HepG2 (cell line): ENCODE data around the gene TNFRSF11A. TPM values are rescaled to one million over a fixed set of nuclear protein-coding genes. Genes with fewer than 3 reads are reported as not detected.

Source experiments
- ATAC-seq: fragments of 200-7000 bp; cut with Tn5 transposase; 3 replicates; pipeline ENCODE4 v1.9.1; 2020; ENCODE audit warnings: mild to moderate bottlenecking, moderate library complexity
- BruUV-seq: library from RNA; stranded (reverse); fragments of 400-500 nt; replicated peaks from 2 replicates; lab custom pipeline; 2021; lab: Mats Ljungman, UMichigan
- CTCF ChIA-PET: fragments of 300-600 bp; formaldehyde crosslinking; extraction: SDS; loops from one replicate; lab custom pipeline; 2021; ENCODE audit warnings: low total read pairs, inconsistent platforms, low intra/inter-chr PET ratio; lab: Yijun Ruan, JAX
- POLR2A ChIA-PET: fragments of 350-600 bp; sonication (Branson Sonifier 250); formaldehyde crosslinking; loops from one replicate; lab custom pipeline; 2020; ENCODE audit warnings: antibody characterized with exemption, inconsistent platforms; lab: Yijun Ruan, JAX
- DNase-seq: peaks from one replicate; pipeline ENCODE4 v3.0.0-alpha.2; 2015; ENCODE audit warnings: low spot score
- FAIRE-seq: peaks from 3 replicates; lab custom pipeline; 2011; peaks lifted over from hg19 to GRCh38; lab: Jason Lieb, UNC
- H2AFZ ChIP-seq: one replicate; pipeline ENCODE4 v1.6.1; 2011; ENCODE audit warnings: low read length, inconsistent platforms
- H3K27ac ChIP-seq: fragments of 300-600 bp; 3 replicates; pipeline ENCODE4 v1.8.0; 2011; ENCODE audit warnings: mixed run types, mild to moderate bottlenecking, mixed read lengths, low read length, inconsistent platforms; ENCODE audit not compliant: insufficient read depth; ENCODE audit errors: extremely low read length
- H3K27me3 ChIP-seq, 2 experiments: fragments of 200-600 bp in 1 of 2; 2 replicates in 1 of 2; 3 replicates in 1 of 2; pipeline versions ENCODE4 v1.6.0 to v1.8.0; 2011; ENCODE audit warnings: low read length in 2 of 2, mild to moderate bottlenecking in 2 of 2, moderate library complexity in 2 of 2, inconsistent platforms in 1 of 2; ENCODE audit not compliant: insufficient read depth in 2 of 2, control insufficient read depth in 1 of 2
- H3K36me3 ChIP-seq, 2 experiments: fragments of 200-600 bp in 1 of 2; replicated peaks in 1 of 2; 2 replicates in 1 of 2; 3 replicates in 1 of 2; pipeline versions ENCODE4 v1.5.1 to v1.8.0; 2011; ENCODE audit warnings: low read length in 2 of 2, inconsistent platforms in 1 of 2; ENCODE audit not compliant: insufficient read depth in 2 of 2, control insufficient read depth in 1 of 2
- H3K4me1 ChIP-seq: 2 replicates; pipeline ENCODE4 v1.5.1; 2012; ENCODE audit warnings: low read length, inconsistent platforms; ENCODE audit not compliant: insufficient read depth
- H3K4me2 ChIP-seq: 2 replicates; pipeline ENCODE4 v1.6.0; 2011; ENCODE audit warnings: low read depth, low read length, inconsistent platforms
- H3K4me3 ChIP-seq, 3 experiments: fragments of 200-600 bp in 1 of 3; sonication (generic), shearing (Covaris generic) in 1 of 3; replicated peaks in 1 of 3; 2 replicates each; pipeline ENCODE4 v1.5.1; 2011 to 2016; ENCODE audit warnings: low read length in 3 of 3, inconsistent platforms in 2 of 3, low read depth in 2 of 3, mild to moderate bottlenecking in 2 of 3, control low read depth in 1 of 3, mixed read lengths in 1 of 3; ENCODE audit not compliant: insufficient read depth in 1 of 3
- H3K79me2 ChIP-seq: one replicate; pipeline ENCODE4 v1.6.1; 2011; ENCODE audit warnings: low read length, inconsistent platforms; ENCODE audit not compliant: insufficient read depth
- H3K9ac ChIP-seq: 2 replicates; pipeline ENCODE4 v1.6.0; 2011; ENCODE audit warnings: mild to moderate bottlenecking, low read depth, low read length, inconsistent platforms; ENCODE audit not compliant: insufficient read depth
- H3K9me3 ChIP-seq: 2 replicates; pipeline ENCODE4 v1.5.1; 2012; ENCODE audit warnings: mild to moderate bottlenecking, low read length
- H4K20me1 ChIP-seq: 2 replicates; pipeline ENCODE4 v1.6.0; 2011; ENCODE audit warnings: inconsistent platforms, mild to moderate bottlenecking, low read length, moderate library complexity; ENCODE audit not compliant: insufficient read depth
- BCL6 ChIP-seq: IDR thresholded peaks from 2 replicates; pipeline ENCODE4 v1.6.1; 2016; ENCODE audit warnings: missing genetic modification reagents, missing compliant biosample characterization
- EP300 ChIP-seq, 3 experiments: sonication (generic) in 1 of 3; formaldehyde crosslinking in 1 of 3; IDR thresholded peaks; 2 replicates each; pipeline versions ENCODE4 v1.5.1 to v1.6.1; 2011 to 2020; ENCODE audit warnings: low read depth in 2 of 3, low read length in 2 of 3, borderline replicate concordance in 1 of 3, improper control_type of control experiment in 1 of 3, mild to moderate bottlenecking in 1 of 3, missing genetic modification reagents in 1 of 3, moderate library complexity in 1 of 3
- FOSL2 ChIP-seq: sonication (generic); formaldehyde crosslinking; IDR thresholded peaks from 2 replicates; pipeline ENCODE4 v1.4.0; 2020; ENCODE audit warnings: missing genetic modification reagents
- FOXK1 ChIP-seq: sonication (generic); formaldehyde crosslinking; IDR thresholded peaks from 2 replicates; pipeline ENCODE4 v1.4.0; 2020; ENCODE audit warnings: low read depth, missing genetic modification reagents, borderline replicate concordance
- HOXA5 ChIP-seq: sonication (generic); formaldehyde crosslinking; IDR thresholded peaks from 2 replicates; pipeline ENCODE4 v1.4.0; 2020; ENCODE audit warnings: missing genetic modification reagents
- LBX2 ChIP-seq: sonication (generic); formaldehyde crosslinking; IDR thresholded peaks from 2 replicates; pipeline ENCODE4 v1.5.0; 2020; ENCODE audit warnings: missing genetic modification reagents, mild to moderate bottlenecking, borderline replicate concordance
- MAF1 ChIP-seq: sonication (generic); formaldehyde crosslinking; IDR thresholded peaks from 2 replicates; pipeline ENCODE4 v1.5.0; 2020; ENCODE audit warnings: missing genetic modification reagents, borderline replicate concordance
- NR1H2 ChIP-seq: sonication (generic); formaldehyde crosslinking; IDR thresholded peaks from 2 replicates; pipeline ENCODE4 v1.8.1; 2022; ENCODE audit warnings: low read depth, missing genetic modification reagents, borderline replicate concordance
- ZBTB37 ChIP-seq: sonication (generic); formaldehyde crosslinking; IDR thresholded peaks from 2 replicates; pipeline ENCODE4 v1.4.0; 2020; ENCODE audit warnings: mild to moderate bottlenecking, missing genetic modification reagents
- ZFP82 ChIP-seq: sonication (generic); formaldehyde crosslinking; IDR thresholded peaks from 2 replicates; pipeline ENCODE4 v1.5.1; 2020; ENCODE audit warnings: mild to moderate bottlenecking, missing genetic modification reagents, borderline replicate concordance
- ZMYM3 ChIP-seq: sonication (generic); formaldehyde crosslinking; IDR thresholded peaks from 2 replicates; pipeline ENCODE4 v1.5.1; 2020; ENCODE audit warnings: mild to moderate bottlenecking, missing genetic modification reagents
- ZNF143 ChIP-seq: sonication (generic); formaldehyde crosslinking; IDR thresholded peaks from 2 replicates; pipeline ENCODE4 v1.4.0; 2020; ENCODE audit warnings: missing genetic modification reagents
- ZNF205 ChIP-seq: IDR thresholded peaks from 2 replicates; pipeline ENCODE4 v1.6.1; 2018; ENCODE audit warnings: missing biosample characterization, missing genetic modification reagents
- ZNF260 ChIP-seq: sonication (generic); formaldehyde crosslinking; IDR thresholded peaks from 2 replicates; pipeline ENCODE4 v1.4.0; 2020; ENCODE audit warnings: missing genetic modification reagents, low read depth, mild to moderate bottlenecking, borderline replicate concordance
- ZNF335 ChIP-seq: sonication (generic); formaldehyde crosslinking; IDR thresholded peaks from 2 replicates; pipeline ENCODE4 v1.4.0; 2020; ENCODE audit warnings: missing genetic modification reagents
- ZNF788 ChIP-seq: sonication (generic); formaldehyde crosslinking; IDR thresholded peaks from 2 replicates; pipeline ENCODE4 v1.5.0; 2020; ENCODE audit warnings: mild to moderate bottlenecking, missing genetic modification reagents, borderline replicate concordance
- WGBS: methylation state at CpG from one replicate; pipeline ENCODE4 v1.1.6; 2017; ENCODE audit warnings: low lambda C conversion rate; 5-methylcytosine and 5-hydroxymethylcytosine counted together
- in situ Hi-C: cut with HindIII; loops from 2 replicates; pipeline ENCODE4 v1.10.0; 2017; ENCODE audit warnings: low pct_unique_long_range_greater_than_20kb; ENCODE audit not compliant: extremely low pct_ligation_motif_present
- intact Hi-C: fragments of 100-400 bp; cut with micrococcal nuclease; formaldehyde crosslinking; loops from one replicate; pipeline ENCODE4 v1.10.0; 2022; ENCODE audit not compliant: unreplicated experiment
- polyA plus RNA-seq, 8 experiments: library from polyadenylated mRNA; depleted of rRNA in 3 of 8; stranded (reverse) in 7 of 8; unstranded in 1 of 8; fragments of >200 nt; fragmentation: Illumina TruSeq in 4 of 8; extraction: Trizol in 4 of 8; gene quantifications; 2 replicates each; pipeline versions ENCODE4 v1.2.1 to v1.2.3, GENCODE V29; 2011 to 2016; ENCODE audit warnings: low read depth in 4 of 8, missing spikeins in 1 of 8, mixed read lengths in 1 of 8; ENCODE audit not compliant: insufficient read depth in 1 of 8
- total RNA-seq, 5 experiments: library from RNA; depleted of rRNA; stranded (reverse); fragments of >200 nt; fragmentation: Illumina TruSeq; extraction: Trizol; gene quantifications; 2 replicates each; pipeline ENCODE4 v1.2.3, GENCODE V29; 2016; ENCODE audit warnings: low read depth in 1 of 5
- TF ChIP-seq, protein P1 (sequence below): sonication (generic); formaldehyde crosslinking; IDR thresholded peaks from 2 replicates; pipeline ENCODE4 v1.4.0; 2020; ENCODE audit warnings: missing genetic modification reagents
- TF ChIP-seq, protein P2 (sequence below): sonication (generic); formaldehyde crosslinking; IDR thresholded peaks from 2 replicates; pipeline ENCODE4 v1.5.1; 2020; ENCODE audit warnings: mild to moderate bottlenecking, moderate library complexity, missing genetic modification reagents
- TF ChIP-seq, protein P3 (sequence below): sonication (generic); formaldehyde crosslinking; IDR thresholded peaks from 2 replicates; pipeline ENCODE4 v1.4.0; 2020; ENCODE audit warnings: missing genetic modification reagents

Gene TNFRSF11A
- total and polyA plus RNA-seq, 2 of the 13 experiments (the other 11 are each of a cell fraction or from before 2014, with no cell fraction given) = 4.6 to 6.4 TPM

DNA sequence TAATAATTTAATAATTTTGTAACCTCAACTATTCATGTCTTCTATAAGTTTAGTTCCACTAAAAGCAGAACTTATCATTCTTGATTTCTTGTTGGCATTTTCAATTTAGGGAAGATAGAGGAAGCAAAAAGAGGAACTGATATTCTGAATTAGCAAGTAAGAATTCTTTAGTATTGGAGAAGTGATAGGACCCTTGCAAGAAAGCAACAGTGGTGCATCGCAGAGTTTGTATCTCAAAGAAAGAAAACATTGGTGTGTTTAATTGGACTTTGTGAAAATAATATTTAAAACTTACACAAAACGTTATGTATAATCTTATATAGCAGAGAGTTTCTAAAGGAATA lies 36.5 kb upstream of the TNFRSF11A start:
- no peak overlapping the region for H3K9ac ChIP-seq
- H3K9me3 ChIP-seq = no peaks in the 10 kb centered on the region
- TF ChIP-seq NR1H2 (CRISPR knock-in tag) = no peak
- no peak for TF ChIP-seq ZNF335 (CRISPR knock-in tag)
- no peak for TF ChIP-seq ZNF260
- TF ChIP-seq, protein P1, sequence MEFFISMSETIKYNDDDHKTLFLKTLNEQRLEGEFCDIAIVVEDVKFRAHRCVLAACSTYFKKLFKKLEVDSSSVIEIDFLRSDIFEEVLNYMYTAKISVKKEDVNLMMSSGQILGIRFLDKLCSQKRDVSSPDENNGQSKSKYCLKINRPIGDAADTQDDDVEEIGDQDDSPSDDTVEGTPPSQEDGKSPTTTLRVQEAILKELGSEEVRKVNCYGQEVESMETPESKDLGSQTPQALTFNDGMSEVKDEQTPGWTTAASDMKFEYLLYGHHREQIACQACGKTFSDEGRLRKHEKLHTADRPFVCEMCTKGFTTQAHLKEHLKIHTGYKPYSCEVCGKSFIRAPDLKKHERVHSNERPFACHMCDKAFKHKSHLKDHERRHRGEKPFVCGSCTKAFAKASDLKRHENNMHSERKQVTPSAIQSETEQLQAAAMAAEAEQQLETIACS = no peak
- TF ChIP-seq MAF1 (CRISPR knock-in tag) = no peak
- TF ChIP-seq BCL6 (CRISPR knock-in tag) = no peak
- TF ChIP-seq ZFP82 (CRISPR knock-in tag) = no peak
- no peak for TF ChIP-seq LBX2
- TF ChIP-seq ZNF143 (CRISPR knock-in tag) = no peak
- no peak for TF ChIP-seq ZNF205
- TF ChIP-seq, protein P2, sequence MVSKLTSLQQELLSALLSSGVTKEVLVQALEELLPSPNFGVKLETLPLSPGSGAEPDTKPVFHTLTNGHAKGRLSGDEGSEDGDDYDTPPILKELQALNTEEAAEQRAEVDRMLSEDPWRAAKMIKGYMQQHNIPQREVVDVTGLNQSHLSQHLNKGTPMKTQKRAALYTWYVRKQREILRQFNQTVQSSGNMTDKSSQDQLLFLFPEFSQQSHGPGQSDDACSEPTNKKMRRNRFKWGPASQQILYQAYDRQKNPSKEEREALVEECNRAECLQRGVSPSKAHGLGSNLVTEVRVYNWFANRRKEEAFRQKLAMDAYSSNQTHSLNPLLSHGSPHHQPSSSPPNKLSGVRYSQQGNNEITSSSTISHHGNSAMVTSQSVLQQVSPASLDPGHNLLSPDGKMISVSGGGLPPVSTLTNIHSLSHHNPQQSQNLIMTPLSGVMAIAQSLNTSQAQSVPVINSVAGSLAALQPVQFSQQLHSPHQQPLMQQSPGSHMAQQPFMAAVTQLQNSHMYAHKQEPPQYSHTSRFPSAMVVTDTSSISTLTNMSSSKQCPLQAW (CRISPR knock-in tag) = no peak
- TF ChIP-seq EP300 (IDR thresholded peaks at IDR 0.05; ENCODE audit: low read depth in 2 of 2, low read length in 2 of 2) = no peak
- no peak for TF ChIP-seq EP300 (CRISPR knock-in tag; IDR thresholded peaks at IDR 0.05; ENCODE audit: borderline replicate concordance)
- no peak for TF ChIP-seq HOXA5
- TF ChIP-seq, protein P3, sequence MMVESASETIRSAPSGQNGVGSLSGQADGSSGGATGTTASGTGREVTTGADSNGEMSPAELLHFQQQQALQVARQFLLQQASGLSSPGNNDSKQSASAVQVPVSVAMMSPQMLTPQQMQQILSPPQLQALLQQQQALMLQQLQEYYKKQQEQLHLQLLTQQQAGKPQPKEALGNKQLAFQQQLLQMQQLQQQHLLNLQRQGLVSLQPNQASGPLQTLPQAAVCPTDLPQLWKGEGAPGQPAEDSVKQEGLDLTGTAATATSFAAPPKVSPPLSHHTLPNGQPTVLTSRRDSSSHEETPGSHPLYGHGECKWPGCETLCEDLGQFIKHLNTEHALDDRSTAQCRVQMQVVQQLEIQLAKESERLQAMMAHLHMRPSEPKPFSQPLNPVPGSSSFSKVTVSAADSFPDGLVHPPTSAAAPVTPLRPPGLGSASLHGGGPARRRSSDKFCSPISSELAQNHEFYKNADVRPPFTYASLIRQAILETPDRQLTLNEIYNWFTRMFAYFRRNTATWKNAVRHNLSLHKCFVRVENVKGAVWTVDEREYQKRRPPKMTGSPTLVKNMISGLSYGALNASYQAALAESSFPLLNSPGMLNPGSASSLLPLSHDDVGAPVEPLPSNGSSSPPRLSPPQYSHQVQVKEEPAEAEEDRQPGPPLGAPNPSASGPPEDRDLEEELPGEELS (CRISPR knock-in tag) = no peak
- TF ChIP-seq ZNF788 = no peak
- TF ChIP-seq FOXK1 = no peak
- no peak for TF ChIP-seq ZMYM3 (CRISPR knock-in tag)
- TF ChIP-seq FOSL2 = no peak
- TF ChIP-seq ZBTB37 (CRISPR knock-in tag) = no peak
- H3K4me3 ChIP-seq = no peak overlapping the region
- in situ Hi-C loops (no loop called here), intact Hi-C loops (no loop called here)
- BruUV-seq = no TSS peak
- no peak overlapping the region for H3K4me2 ChIP-seq
- ChIA-PET POLR2A (no interaction called here), CTCF (no interaction called here)
- peaks cover 32% of the 10 kb centered on the region for H3K4me1 ChIP-seq
- FAIRE-seq = no peak
- H2AFZ ChIP-seq = no peak overlapping the region
- no peak for ATAC-seq
- peaks cover 0 to 12% of the 10 kb centered on the region in 2 experiments; a peak in 3 of 5 replicates for H3K36me3 ChIP-seq
- DNase-seq = no peak
- no peaks in the 10 kb centered on the region for H3K27me3 ChIP-seq
- H4K20me1 ChIP-seq = no peaks in the 10 kb centered on the region
- H3K79me2 ChIP-seq = no peaks in the 10 kb centered on the region
- WGBS = 95% methylated on average over 2 of the region's 2 CpGs
- H3K27ac ChIP-seq = no peak overlapping the region
